ENCODE data around the gene UGDH. TPM values are rescaled to one million over a fixed set of nuclear protein-coding genes. Genes with fewer than 3 reads are reported as not detected.

The UGDH gene
- total and polyA plus RNA-seq, 2 of the 13 experiments (the other 11 are each of a cell fraction or from before 2014, with no cell fraction given): 99.0 to 384 TPM

DNA sequence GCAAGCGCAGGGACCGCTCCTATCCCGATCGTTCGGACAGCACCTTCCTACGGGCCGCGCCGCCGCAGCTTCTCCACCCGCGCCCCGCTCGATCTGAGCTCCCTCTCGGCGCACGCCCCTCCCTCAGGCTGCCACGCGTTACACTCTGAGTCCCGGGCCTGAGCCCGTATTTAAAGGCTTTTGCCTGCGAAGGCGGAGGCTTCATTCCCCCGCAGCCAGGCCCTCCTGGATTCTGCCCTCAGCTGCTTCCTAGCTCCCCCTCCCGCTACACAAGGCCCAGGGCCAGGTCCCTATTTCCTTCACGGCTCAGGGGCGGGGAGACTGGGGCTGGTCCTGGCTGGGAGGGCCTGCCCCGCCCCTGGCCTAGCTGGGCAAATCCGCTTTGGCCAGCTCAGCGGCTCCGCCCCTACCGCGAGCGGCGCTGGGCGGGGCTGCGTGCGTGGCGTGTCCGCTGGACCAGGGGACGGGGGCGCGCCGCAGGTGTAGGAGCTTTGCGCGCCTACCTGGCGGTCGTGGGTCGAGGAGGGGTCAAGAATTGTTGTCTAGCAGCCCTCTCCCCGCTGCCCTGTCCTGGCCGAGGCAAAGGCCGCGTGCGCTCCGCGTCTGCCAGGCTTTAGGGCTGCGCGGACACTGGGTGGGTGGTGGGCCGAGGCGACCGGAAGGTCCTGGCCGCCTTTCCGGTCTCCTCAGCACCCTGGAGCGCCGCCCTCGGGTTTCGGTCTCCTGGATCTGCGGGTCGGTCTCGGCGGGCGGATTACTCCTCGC is at the start of gene UGDH (continued):
- TF ChIP-seq, protein P1, sequence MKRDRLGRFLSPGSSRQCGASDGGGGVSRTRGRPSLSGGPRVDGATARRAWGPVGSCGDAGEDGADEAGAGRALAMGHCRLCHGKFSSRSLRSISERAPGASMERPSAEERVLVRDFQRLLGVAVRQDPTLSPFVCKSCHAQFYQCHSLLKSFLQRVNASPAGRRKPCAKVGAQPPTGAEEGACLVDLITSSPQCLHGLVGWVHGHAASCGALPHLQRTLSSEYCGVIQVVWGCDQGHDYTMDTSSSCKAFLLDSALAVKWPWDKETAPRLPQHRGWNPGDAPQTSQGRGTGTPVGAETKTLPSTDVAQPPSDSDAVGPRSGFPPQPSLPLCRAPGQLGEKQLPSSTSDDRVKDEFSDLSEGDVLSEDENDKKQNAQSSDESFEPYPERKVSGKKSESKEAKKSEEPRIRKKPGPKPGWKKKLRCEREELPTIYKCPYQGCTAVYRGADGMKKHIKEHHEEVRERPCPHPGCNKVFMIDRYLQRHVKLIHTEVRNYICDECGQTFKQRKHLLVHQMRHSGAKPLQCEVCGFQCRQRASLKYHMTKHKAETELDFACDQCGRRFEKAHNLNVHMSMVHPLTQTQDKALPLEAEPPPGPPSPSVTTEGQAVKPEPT (CRISPR knock-in tag; IDR thresholded peaks at IDR 0.05; ENCODE audit: low read depth): no peak
- no peak for TF ChIP-seq ZFP36L2 (CRISPR knock-in tag; IDR thresholded peaks at IDR 0.05)
- peak; percentile 81 for TF ChIP-seq ZNF567 (CRISPR knock-in tag; IDR thresholded peaks at IDR 0.05; ENCODE audit: borderline replicate concordance)
- TF ChIP-seq GATAD1 (CRISPR knock-in tag; IDR thresholded peaks at IDR 0.05): peak; percentile 84
- TF ChIP-seq, protein P2, sequence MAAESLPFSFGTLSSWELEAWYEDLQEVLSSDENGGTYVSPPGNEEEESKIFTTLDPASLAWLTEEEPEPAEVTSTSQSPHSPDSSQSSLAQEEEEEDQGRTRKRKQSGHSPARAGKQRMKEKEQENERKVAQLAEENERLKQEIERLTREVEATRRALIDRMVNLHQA (CRISPR knock-in tag; IDR thresholded peaks at IDR 0.05): no peak
- TF ChIP-seq ZC3H13 (CRISPR knock-in tag; IDR thresholded peaks at IDR 0.05): peak; percentile 83
- no peak; the same call in 1 of the 2 replicates for TF ChIP-seq ISX (CRISPR knock-in tag; conservative IDR thresholded peaks at IDR 0.05)
- TF ChIP-seq ZNF383 (CRISPR knock-in tag; IDR thresholded peaks at IDR 0.05; ENCODE audit: borderline replicate concordance): no peak
- TF ChIP-seq ZNF326 (CRISPR knock-in tag; IDR thresholded peaks at IDR 0.05; ENCODE audit: borderline replicate concordance): no peak
- no peak for TF ChIP-seq ZNF660 (CRISPR knock-in tag; IDR thresholded peaks at IDR 0.05; ENCODE audit: borderline replicate concordance, low read depth)
- peak; percentile 30 for TF ChIP-seq CC2D1A (CRISPR knock-in tag; IDR thresholded peaks at IDR 0.05)
- peak; percentile 93 for TF ChIP-seq KAT7 (CRISPR knock-in tag; IDR thresholded peaks at IDR 0.05; ENCODE audit: borderline replicate concordance)
- TF ChIP-seq, protein P3, sequence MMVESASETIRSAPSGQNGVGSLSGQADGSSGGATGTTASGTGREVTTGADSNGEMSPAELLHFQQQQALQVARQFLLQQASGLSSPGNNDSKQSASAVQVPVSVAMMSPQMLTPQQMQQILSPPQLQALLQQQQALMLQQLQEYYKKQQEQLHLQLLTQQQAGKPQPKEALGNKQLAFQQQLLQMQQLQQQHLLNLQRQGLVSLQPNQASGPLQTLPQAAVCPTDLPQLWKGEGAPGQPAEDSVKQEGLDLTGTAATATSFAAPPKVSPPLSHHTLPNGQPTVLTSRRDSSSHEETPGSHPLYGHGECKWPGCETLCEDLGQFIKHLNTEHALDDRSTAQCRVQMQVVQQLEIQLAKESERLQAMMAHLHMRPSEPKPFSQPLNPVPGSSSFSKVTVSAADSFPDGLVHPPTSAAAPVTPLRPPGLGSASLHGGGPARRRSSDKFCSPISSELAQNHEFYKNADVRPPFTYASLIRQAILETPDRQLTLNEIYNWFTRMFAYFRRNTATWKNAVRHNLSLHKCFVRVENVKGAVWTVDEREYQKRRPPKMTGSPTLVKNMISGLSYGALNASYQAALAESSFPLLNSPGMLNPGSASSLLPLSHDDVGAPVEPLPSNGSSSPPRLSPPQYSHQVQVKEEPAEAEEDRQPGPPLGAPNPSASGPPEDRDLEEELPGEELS (CRISPR knock-in tag; IDR thresholded peaks at IDR 0.05): peak; percentile 34
- TF ChIP-seq ETV5 (CRISPR knock-in tag; IDR thresholded peaks at IDR 0.05; ENCODE audit: borderline replicate concordance): peak; percentile 83
- no peak for TF ChIP-seq SUZ12 (IDR thresholded peaks at IDR 0.05; ENCODE audit: low read depth, low read length)
- TF ChIP-seq SOX6 (IDR thresholded peaks at IDR 0.05): no peak
- peak; percentile 81; the same call in 1 of the 2 replicates for TF ChIP-seq SOX6 (CRISPR knock-in tag; IDR thresholded peaks at IDR 0.05)
- peak; percentile 68 for TF ChIP-seq ZNF350 (CRISPR knock-in tag; IDR thresholded peaks at IDR 0.05; ENCODE audit: borderline replicate concordance, low read depth)
- no peak for TF ChIP-seq ZKSCAN1 (IDR thresholded peaks at IDR 0.05; ENCODE audit: low read length)
- TF ChIP-seq PPARG (CRISPR knock-in tag; conservative IDR thresholded peaks at IDR 0.05): no peak; the same call in 1 of the 2 replicates
- TF ChIP-seq, protein P4, sequence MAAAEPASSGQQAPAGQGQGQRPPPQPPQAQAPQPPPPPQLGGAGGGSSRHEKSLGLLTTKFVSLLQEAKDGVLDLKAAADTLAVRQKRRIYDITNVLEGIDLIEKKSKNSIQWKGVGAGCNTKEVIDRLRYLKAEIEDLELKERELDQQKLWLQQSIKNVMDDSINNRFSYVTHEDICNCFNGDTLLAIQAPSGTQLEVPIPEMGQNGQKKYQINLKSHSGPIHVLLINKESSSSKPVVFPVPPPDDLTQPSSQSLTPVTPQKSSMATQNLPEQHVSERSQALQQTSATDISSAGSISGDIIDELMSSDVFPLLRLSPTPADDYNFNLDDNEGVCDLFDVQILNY (CRISPR knock-in tag; conservative IDR thresholded peaks at IDR 0.05): 0 out of 2 replicates have a peak, but pooled peaks have one; percentile 45
- peak; percentile 62; the same call in 1 of the 2 replicates for TF ChIP-seq ZNF572 (CRISPR knock-in tag; IDR thresholded peaks at IDR 0.05)
- peak; percentile 94 for TF ChIP-seq ZNF138 (CRISPR knock-in tag; IDR thresholded peaks at IDR 0.05; ENCODE audit: low read depth)
- TF ChIP-seq PAWR (CRISPR knock-in tag; IDR thresholded peaks at IDR 0.05; ENCODE audit: borderline replicate concordance): no peak
- 0 out of 2 replicates have a peak, but pooled peaks have one; percentile 69 for TF ChIP-seq GPN1 (CRISPR knock-in tag; IDR thresholded peaks at IDR 0.05; ENCODE audit: borderline replicate concordance)
- no peak; the same call in 1 of the 2 replicates for TF ChIP-seq ARHGAP35 (CRISPR knock-in tag; IDR thresholded peaks at IDR 0.05; ENCODE audit: borderline replicate concordance)
- TF ChIP-seq WIZ (CRISPR knock-in tag; IDR thresholded peaks at IDR 0.05): peak; percentile 90
